ENCODE results near the gene STON1. TPM values are rescaled to one million over a fixed set of nuclear protein-coding genes. Genes with fewer than 3 reads are reported as not detected.
A peak's percentile ranks its signal among the peaks of the same experiment; 100 is the strongest.

The STON1 gene
- total RNA-seq, 1 donor from 2014 or later = 35.2 TPM

GRCh38 chr2:48529194-48529593 lies 760 bp upstream of the STON1 start:
- Histone ChIP-seq H3K27me3 (no peaks in the 10 kb centered on the region), H3K4me1 (peaks cover 12% of the 10 kb centered on the region), H3K36me3 (no peaks in the 10 kb centered on the region), H3K27ac (peak overlapping the region; percentile 42), H3K4me3 (peak overlapping the region; percentile 1), H3K9me3 (no peaks in the 10 kb centered on the region)
- TF ChIP-seq, protein P1, sequence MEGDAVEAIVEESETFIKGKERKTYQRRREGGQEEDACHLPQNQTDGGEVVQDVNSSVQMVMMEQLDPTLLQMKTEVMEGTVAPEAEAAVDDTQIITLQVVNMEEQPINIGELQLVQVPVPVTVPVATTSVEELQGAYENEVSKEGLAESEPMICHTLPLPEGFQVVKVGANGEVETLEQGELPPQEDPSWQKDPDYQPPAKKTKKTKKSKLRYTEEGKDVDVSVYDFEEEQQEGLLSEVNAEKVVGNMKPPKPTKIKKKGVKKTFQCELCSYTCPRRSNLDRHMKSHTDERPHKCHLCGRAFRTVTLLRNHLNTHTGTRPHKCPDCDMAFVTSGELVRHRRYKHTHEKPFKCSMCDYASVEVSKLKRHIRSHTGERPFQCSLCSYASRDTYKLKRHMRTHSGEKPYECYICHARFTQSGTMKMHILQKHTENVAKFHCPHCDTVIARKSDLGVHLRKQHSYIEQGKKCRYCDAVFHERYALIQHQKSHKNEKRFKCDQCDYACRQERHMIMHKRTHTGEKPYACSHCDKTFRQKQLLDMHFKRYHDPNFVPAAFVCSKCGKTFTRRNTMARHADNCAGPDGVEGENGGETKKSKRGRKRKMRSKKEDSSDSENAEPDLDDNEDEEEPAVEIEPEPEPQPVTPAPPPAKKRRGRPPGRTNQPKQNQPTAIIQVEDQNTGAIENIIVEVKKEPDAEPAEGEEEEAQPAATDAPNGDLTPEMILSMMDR (IDR thresholded peaks at IDR 0.05) = no peak
- ATAC-seq (peak; percentile 42), DNase-seq (no peak)
- intact Hi-C loops (cut with DNase I) = no loop called here

- intact Hi-C loops (cut with DNase I) = no loop called here
- no peak for ATAC-seq
- H3K4me1 ChIP-seq = peaks cover 12% of the 10 kb centered on the region
- H3K36me3 ChIP-seq = no peaks in the 10 kb centered on the region
- H3K27me3 ChIP-seq = no peaks in the 10 kb centered on the region
- DNase-seq = no peak
- no peaks in the 10 kb centered on the region for H3K9me3 ChIP-seq
- peak overlapping the region; percentile 84 for H3K27ac ChIP-seq
- H3K4me3 ChIP-seq = peak overlapping the region; percentile 83
- TF ChIP-seq, protein P1 (IDR thresholded peaks at IDR 0.05) = no peak
Measured at GRCh38 chr2:48529676-48530032, 300 bp upstream of the STON1 start.

DNA sequence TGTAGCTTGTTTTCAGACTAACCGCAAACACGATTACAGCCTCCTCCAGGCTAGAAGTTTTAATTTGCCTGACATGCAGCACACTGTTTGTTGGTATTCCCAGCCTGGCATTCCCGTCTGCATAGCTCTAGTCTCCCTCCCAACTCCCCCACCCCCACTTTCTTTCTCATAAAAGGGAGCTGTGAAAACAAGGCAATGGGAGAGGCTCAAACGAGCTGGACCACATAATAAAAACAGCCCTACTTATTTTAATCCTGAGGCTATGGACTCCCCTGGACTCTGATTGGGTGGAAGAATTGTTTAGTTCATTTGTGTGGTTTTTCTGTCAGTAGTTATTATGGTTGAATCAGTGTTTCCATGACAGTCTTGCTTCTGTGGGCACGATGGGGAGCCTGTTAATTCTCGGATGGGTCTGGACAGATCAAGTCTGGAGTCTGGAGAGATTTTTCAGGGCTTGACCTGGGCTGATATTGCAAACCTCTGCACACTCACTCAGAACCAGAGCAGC lies 1.2 kb downstream of the STON1 start:
- Histone ChIP-seq H3K36me3 (no peaks in the 10 kb centered on the region), H3K9me3 (no peaks in the 10 kb centered on the region), H3K27ac (peak overlapping the region; percentile 84), H3K27me3 (no peaks in the 10 kb centered on the region), H3K4me3 (peak overlapping the region; percentile 83), H3K4me1 (peaks cover 15% of the 10 kb centered on the region)
- ATAC-seq (no peak), DNase-seq (no peak)
- intact Hi-C loops (cut with DNase I) = no loop called here
- TF ChIP-seq, protein P1 (IDR thresholded peaks at IDR 0.05) = no peak

DNA sequence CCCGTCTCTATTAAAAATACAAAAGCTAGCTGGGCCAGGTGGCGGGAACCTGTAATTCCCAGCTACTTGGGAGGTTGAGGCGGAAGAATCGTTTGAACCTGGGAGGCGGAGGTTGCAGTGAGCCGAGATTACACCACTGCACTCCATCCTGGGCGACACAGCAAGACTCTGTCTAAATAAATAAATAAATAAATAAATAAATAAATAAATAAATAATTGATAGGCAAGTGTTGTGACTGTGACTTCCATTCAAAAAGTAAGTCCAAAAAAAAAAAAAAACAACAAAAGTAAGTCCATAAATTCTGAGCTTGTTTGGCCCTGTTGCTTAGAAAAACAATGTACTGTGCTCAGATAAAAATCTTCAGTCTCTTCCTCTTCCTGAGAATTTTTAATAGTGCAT lies 2.2 kb downstream of the STON1 start:
- TF ChIP-seq, protein P1 (IDR thresholded peaks at IDR 0.05) = no peak
- Histone ChIP-seq H3K4me3 (peak overlapping the region; percentile 83), H3K27ac (no peak overlapping the region), H3K36me3 (no peaks in the 10 kb centered on the region), H3K27me3 (no peaks in the 10 kb centered on the region), H3K9me3 (no peaks in the 10 kb centered on the region), H3K4me1 (peaks cover 15% of the 10 kb centered on the region)
- intact Hi-C loops (cut with DNase I) = no loop called here
- ATAC-seq (no peak), DNase-seq (no peak)

DNA sequence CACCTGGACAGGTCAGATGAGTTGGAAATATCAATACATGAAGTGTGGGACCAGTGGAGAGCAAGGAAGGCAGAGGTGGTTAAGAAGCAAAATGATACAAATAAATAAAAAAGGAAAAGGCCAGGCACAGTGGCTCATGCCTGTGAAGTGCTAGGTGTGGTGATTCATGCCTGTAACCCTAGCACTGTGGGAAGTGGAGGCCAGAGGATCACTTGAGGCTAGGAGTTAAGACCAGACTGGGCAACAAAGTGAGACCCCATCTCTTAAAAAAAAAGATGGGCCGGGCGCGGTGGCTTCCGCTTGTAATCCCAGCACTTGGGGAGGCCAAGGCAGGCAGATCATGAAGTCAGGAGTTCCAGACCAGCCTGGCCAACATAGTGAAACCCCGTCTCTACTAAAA lies 2.9 kb downstream of the STON1 start:
- TF ChIP-seq, protein P1 (IDR thresholded peaks at IDR 0.05) = no peak
- Histone ChIP-seq H3K27me3 (no peaks in the 10 kb centered on the region), H3K4me3 (no peak overlapping the region), H3K4me1 (peaks cover 15% of the 10 kb centered on the region), H3K36me3 (no peaks in the 10 kb centered on the region), H3K9me3 (no peaks in the 10 kb centered on the region), H3K27ac (no peak overlapping the region)
- ATAC-seq (no peak), DNase-seq (no peak)
- intact Hi-C loops (cut with DNase I) = no loop called here

DNA sequence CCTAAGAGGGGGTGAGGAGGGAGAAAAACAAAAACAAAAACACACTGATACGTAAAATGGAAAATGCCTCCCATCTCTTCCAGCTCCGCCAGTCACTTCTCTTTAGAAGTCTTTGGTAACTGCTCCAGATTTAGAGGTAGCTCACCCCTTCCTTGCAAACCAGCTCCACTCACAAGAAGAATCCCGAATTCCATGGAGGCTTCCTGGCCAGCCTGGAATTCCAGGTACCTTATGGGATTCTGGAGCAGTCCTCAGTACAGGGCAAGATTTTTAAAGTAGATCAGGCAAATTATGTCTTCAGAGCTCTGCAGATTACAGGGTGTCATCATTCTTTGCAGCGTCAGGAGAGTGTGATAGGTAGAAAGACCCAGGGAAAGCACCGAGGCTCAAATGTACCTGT lies 4.8 kb downstream of the STON1 start:
- no peak for DNase-seq
- ATAC-seq = no peak
- intact Hi-C loops (cut with DNase I) = no loop called here
- Histone ChIP-seq H3K4me3 (no peak overlapping the region), H3K27me3 (no peaks in the 10 kb centered on the region), H3K9me3 (no peaks in the 10 kb centered on the region), H3K4me1 (peaks cover 10% of the 10 kb centered on the region), H3K27ac (no peak overlapping the region), H3K36me3 (no peaks in the 10 kb centered on the region)
- TF ChIP-seq, protein P1 (IDR thresholded peaks at IDR 0.05) = no peak
